Bronchial epithelial cell (primary cell): ENCODE data around the gene PADI3. TPM values are rescaled to one million over a fixed set of nuclear protein-coding genes. Genes with fewer than 3 reads are reported as not detected.

Experiments used
- DNase-seq: peaks from one replicate; pipeline ENCODE4 v3.0.0-alpha.2; 2010; ENCODE audit warnings: low read depth
- FAIRE-seq: peaks from 2 replicates; lab custom pipeline; 2011; peaks lifted over from hg19 to GRCh38; lab: Jason Lieb, UNC
- H3K27me3 ChIP-seq: 2 replicates; pipeline ENCODE4 v1.5.1; 2011; ENCODE audit warnings: low read length; ENCODE audit not compliant: control insufficient read depth, insufficient read depth
- H3K36me3 ChIP-seq: 2 replicates; pipeline ENCODE4 v1.5.1; 2011; ENCODE audit warnings: low read length; ENCODE audit not compliant: control insufficient read depth, insufficient read depth
- H3K4me3 ChIP-seq: 2 replicates; pipeline ENCODE4 v1.5.1; 2011; ENCODE audit warnings: mild to moderate bottlenecking, low read depth, low read length, control low read depth
- CTCF ChIP-seq: IDR thresholded peaks from 2 replicates; pipeline ENCODE4 v1.5.1; 2011; ENCODE audit warnings: mild to moderate bottlenecking, moderate library complexity, low read length, control low read depth, inconsistent platforms; ENCODE audit not compliant: insufficient read depth, severe bottlenecking
- total RNA-seq: library from RNA; depleted of rRNA; stranded (reverse); fragments of >200 nt; gene quantifications from 2 replicates; pipeline ENCODE4 v1.2.1, GENCODE V29; 2014

Gene PADI3
- total RNA-seq, 1 donor from 2014 or later, result 0.26 TPM

- no peaks in the 10 kb centered on the region for H3K27me3 ChIP-seq
- no peak overlapping the region for H3K4me3 ChIP-seq
- TF ChIP-seq CTCF, result no peak
- FAIRE-seq (no peak), DNase-seq (no peak)
- no peaks in the 10 kb centered on the region for H3K36me3 ChIP-seq
Observed at GRCh38 chr1:17225140-17225539, 23.8 kb upstream of the PADI3 start.

- H3K4me3 ChIP-seq, result no peak overlapping the region
- no peak for TF ChIP-seq CTCF
- H3K27me3 ChIP-seq, result no peaks in the 10 kb centered on the region
- no peak for DNase-seq
- no peaks in the 10 kb centered on the region for H3K36me3 ChIP-seq
- FAIRE-seq, result no peak
Observed at GRCh38 chr1:17227358-17227915, 21.5 kb upstream of the PADI3 start.

- no peaks in the 10 kb centered on the region for H3K27me3 ChIP-seq
- H3K36me3 ChIP-seq, result no peaks in the 10 kb centered on the region
- no peak for FAIRE-seq
- H3K4me3 ChIP-seq, result no peak overlapping the region
- no peak for DNase-seq
- no peak for TF ChIP-seq CTCF
Observed at GRCh38 chr1:17228619-17229018, 20.3 kb upstream of the PADI3 start.

DNA sequence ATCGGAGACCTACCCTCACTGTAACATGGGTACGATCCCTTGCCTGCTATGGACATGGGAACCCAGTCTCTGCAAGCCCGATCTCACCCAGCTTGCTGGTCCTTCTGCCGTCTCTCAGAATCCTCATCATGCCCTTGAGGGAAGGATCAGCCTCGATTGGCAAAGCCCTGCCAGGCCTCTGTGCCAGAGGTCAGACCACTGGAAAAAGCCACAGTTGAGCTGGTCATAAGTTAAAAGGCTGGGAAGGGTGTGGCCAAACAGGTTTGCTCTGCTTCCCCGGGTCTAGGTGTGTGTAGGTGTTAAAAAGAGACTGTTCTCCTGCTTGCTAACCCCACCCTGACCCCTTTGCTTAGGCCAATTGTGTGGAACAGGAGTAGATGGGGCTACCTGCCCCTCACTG lies 19.5 kb upstream of the PADI3 start:
- FAIRE-seq (no peak), DNase-seq (no peak)
- Histone ChIP-seq H3K36me3 (no peaks in the 10 kb centered on the region), H3K27me3 (no peaks in the 10 kb centered on the region), H3K4me3 (no peak overlapping the region)
- TF ChIP-seq CTCF, result no peak

- H3K4me3 ChIP-seq, result no peak overlapping the region
- H3K27me3 ChIP-seq, result no peaks in the 10 kb centered on the region
- no peak for TF ChIP-seq CTCF
- FAIRE-seq, result no peak
- no peaks in the 10 kb centered on the region for H3K36me3 ChIP-seq
- DNase-seq, result no peak
Observed at GRCh38 chr1:17230106-17230505, 18.8 kb upstream of the PADI3 start.

- no peak for TF ChIP-seq CTCF
- H3K27me3 ChIP-seq, result no peaks in the 10 kb centered on the region
- FAIRE-seq, result no peak
- no peak for DNase-seq
- H3K36me3 ChIP-seq, result no peaks in the 10 kb centered on the region
- H3K4me3 ChIP-seq, result no peak overlapping the region
Observed at GRCh38 chr1:17230671-17231310, 18.1 kb upstream of the PADI3 start.
